22Rv1 (cell line): ENCODE results near the gene ACO1.

Experiments
- CTCF ChIP-seq: fragments of 450-650 bp; IDR thresholded peaks from 2 replicates; pipeline ENCODE4 v1.5.1; 2017; ENCODE audit warnings: mild to moderate bottlenecking
- ZFX ChIP-seq: fragments of 450-650 bp; IDR thresholded peaks from 2 replicates; pipeline ENCODE4 v1.6.1; 2017; ENCODE audit warnings: antibody characterized with exemption, borderline replicate concordance

DNA sequence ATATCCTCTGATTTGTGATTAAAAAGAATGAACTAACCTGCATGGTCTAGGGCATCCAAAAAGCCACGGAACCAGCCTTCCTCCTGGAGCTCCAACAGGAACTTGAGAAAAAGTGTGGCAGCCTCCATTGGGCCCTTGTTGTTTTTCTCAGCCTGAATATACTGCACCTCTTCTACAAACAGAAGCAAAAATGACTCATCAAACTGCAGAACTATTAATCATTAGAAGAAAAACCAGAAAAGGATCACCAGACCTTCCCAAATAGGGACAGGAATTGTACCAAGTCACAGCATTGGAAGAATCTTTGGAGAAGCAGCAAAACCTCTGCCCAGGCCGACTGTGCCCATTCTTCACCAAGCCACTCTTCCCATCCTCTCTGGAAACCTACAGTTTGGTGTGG is 116.3 kb downstream of the ACO1 start:
- TF ChIP-seq CTCF (no peak), ZFX (no peak)
